Right lung (tissue), 5 donors: ENCODE measurements around the gene DRC3. TPM values are rescaled to one million over a fixed set of nuclear protein-coding genes. Genes with fewer than 3 reads are reported as not detected.
A peak's percentile ranks its signal among the peaks of the same experiment; 100 is the strongest.
"Not testable (repeated sequence)": the region's sequence is repeated elsewhere in the genome, so short reads cannot be mapped to it uniquely, and the experiment has no call there.

Experiments used
- DNase-seq, 2 donors: peaks; one replicate each; pipeline ENCODE4 v3.0.0-alpha.2; 2013
- polyA plus RNA-seq, 5 donors: library from polyadenylated mRNA; unstranded; fragments of 120-200 nt; gene quantifications; one replicate each; pipeline versions ENCODE4 v1.2.1 to v1.2.3, GENCODE V29; 2013; ENCODE audit warnings: inconsistent platforms in 1 of 5, low replicate concordance in 1 of 5; ENCODE audit not compliant: insufficient read length in 5 of 5, insufficient read depth in 1 of 5

Gene DRC3
- polyA plus RNA-seq, 5 donors, result 15.7 to 21.6 (median 18.2) TPM

GRCh38 chr17:17939941-17940340, 32.7 kb upstream of the DRC3 start:
- not testable (repeated sequence) for DNase-seq

- DNase-seq, result no peak
Observed at GRCh38 chr17:17940441-17940911, 32.2 kb upstream of the DRC3 start.

- DNase-seq, result no peak
Observed at GRCh38 chr17:17941015-17941414, 31.6 kb upstream of the DRC3 start.

DNA sequence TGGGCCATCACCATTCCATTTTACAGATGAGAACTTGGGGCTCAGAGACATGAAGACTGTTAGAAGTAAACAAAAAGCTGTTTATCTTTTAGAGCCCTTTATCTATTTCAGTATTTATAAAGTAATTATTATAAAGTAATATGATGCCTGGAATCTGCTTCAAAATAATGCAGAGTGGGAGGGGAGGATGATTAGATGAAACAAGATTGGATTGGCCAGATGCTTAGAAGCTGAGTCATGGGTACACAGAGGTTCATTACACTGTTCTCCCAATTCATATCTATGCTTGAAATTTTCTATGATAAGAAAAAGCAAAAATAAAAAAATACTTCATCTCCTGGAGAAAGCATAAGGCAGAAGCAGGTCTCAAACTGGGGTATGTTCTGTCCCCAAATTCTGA, 29.8 kb upstream of the DRC3 start:
- no peak for DNase-seq

GRCh38 chr17:17943281-17943984, 29.2 kb upstream of the DRC3 start:
- no peak for DNase-seq

DNA sequence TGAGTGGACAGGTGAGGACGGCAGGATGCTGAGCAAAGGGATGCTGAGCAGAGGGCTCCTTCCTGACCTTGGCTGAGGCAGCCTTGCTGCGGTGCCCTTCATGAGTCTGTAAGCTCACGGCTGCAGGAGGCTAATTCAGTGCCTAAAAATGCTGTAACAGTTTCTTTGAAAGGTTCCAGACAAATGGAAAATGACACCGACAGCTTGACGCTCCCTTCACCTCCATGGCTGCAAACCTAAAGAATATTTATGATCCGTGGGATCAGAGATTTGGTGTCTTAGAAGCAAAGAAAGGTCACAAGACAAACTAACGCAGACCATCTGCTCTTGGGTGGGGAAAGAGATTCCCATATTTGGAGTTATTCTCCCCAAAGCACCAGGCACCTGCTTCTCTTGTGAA, 28.4 kb upstream of the DRC3 start:
- DNase-seq, result no peak

DNA sequence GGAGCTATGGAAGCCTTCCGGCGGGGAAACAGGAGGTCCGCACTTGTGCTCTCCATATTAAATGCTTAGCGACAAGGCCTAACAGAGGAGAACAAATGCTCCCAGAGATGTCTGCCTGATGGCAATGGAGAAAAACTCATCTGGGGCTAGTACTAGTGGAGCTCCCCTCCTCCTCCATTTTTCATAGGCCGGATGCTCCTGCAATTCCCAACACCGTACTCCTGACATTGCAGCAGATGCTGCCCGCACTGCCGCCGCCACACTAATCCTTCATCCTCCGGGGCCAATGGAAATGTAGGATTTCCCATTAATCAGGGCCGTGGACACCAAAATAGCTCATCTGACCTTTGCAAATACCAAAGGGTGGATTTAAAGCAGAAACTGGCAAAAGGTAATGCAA, 27.9 kb upstream of the DRC3 start:
- no peak for DNase-seq

DNA sequence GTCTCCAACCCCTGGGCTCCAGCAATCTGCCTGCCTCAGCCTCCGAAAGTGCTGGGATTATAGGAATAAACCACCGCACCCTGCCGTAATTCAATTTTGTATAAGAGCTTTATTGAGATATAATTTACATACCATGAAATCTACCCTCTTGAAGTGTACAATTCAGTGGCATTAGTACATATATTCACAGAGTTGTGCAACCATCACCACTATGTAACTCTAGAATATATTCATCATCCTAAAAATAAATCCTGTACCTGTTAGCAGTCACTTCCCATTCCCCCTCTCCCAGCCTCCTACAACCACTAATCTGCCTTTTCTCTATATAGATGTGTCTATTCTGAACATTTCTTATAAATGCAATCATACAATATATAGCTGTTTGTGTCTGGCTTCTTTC, 26.6 kb upstream of the DRC3 start:
- no peak for DNase-seq

- no peak for DNase-seq
Observed at GRCh38 chr17:17947309-17947708, 25.4 kb upstream of the DRC3 start.

GRCh38 chr17:17947966-17948365, 24.7 kb upstream of the DRC3 start:
- no peak for DNase-seq

- no peak for DNase-seq
Observed at GRCh38 chr17:17950347-17950746, 22.3 kb upstream of the DRC3 start.

DNA sequence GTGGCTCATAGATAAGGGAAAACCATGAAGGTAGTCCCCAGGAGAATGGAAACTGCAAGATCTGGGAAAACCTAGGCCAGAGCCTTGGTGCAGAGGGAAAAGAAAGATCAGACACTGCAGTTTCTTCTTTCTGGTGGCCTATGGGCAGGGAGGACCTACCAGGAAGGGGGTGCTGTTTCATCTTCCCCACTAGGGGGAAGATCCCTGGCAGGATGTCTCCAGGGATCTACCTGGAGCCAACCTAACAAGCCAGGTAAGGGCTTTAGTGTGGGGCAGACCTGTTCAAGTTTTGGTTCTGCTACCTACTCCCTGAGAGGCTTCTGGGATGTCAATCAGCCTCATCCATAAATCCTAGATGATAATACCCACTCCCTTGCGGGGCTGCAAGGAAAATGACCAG, 21.9 kb upstream of the DRC3 start:
- no peak for DNase-seq

- no peak for DNase-seq
Observed at GRCh38 chr17:17951524-17951923, 21.1 kb upstream of the DRC3 start.

DNA sequence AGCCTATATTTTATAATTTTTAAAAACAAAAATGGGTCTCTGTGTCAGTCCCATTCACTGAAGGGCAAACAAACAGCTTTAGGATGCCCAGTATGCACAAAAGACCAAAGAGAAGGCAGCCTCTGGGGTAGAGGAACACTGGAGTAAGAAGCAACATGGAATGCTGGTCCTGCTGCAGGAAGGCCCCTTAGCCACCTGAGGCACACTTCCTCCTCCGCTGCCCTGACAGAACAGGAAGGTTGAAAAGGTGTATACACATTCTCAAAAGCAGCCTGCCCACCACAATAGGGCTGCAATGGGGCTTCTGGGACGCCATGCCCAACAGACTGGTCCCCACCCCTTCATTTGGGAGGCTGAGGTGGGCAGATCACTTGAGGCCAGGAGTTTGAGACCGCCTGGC, 20.0 kb upstream of the DRC3 start:
- no peak for DNase-seq

DNA sequence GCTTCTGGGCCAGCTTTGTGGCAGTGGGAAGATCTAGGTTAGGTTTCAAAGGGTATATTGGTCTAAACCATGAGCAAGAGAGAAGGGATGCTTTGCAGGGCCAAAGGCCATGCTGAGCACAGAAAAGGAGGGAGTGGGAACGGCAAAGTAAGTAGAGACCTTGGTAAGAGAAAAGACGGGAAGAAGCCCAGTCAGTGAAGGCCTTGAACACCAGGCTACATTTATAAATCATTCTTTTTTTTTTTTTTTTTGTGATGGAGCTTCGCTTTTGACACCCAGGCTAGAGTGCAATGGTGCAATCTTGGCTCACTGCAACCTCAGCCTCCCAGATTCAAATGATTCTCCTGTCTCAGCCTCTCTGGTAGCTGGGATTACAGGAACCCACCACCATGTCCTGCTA, 18.6 kb upstream of the DRC3 start:
- DNase-seq, result no peak

DNA sequence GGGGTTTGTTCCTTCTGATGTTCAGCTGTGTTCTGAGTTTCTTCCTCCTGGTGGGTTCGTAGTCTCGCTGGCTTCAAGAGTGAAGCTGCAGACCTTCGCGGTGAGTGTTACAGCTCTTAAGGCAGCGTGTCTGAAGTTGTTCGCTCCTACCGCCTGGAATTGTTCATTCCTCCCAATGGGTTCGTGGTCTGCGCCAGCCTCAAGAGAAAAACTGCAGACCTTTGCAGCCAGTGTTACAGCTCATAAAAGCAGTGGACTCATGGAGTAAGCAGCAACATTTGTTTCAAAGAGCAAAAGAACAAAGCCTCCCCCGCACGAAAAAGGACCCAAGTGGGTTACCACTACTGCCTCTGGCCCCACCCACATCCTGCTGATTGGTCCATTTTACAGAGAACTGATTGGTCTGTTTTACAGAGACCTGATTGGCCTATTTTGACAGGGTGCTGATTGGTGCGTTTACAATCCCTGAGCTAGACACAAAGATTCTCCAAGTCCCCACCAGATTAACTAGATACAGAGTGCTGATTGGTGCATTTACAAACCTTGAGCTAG, 16.8 kb upstream of the DRC3 start:
- DNase-seq, result not testable (repeated sequence)

GRCh38 chr17:17957584-17957916, 15.1 kb upstream of the DRC3 start:
- no peak for DNase-seq

DNA sequence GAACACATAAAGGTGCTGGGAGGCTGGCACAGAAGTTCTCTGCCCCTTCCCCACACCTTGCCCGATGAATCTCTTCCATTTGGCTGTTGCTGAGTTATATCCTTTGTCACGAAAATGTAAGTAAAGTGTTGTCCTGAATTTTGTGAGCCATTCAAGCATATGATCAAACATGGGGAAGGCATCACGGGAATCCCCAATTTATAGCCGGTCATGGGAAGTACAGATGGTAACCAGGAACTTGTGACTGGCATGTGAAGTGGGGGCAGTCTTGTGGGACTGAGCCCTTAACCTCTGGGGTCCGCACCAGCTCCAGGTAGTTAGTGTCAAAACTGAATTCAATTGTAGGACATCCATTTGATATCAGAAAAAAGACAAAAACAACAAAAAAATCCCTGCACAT, 13.7 kb upstream of the DRC3 start:
- DNase-seq, result no peak

GRCh38 chr17:17959520-17960361, 12.9 kb upstream of the DRC3 start:
- peak; percentile 55 to 66 for DNase-seq

- DNase-seq, result no peak
Observed at GRCh38 chr17:17960500-17961030, 12.1 kb upstream of the DRC3 start.

- DNase-seq, result no peak
Observed at GRCh38 chr17:17963066-17963465, 9.6 kb upstream of the DRC3 start.

GRCh38 chr17:17963694-17964436, 8.8 kb upstream of the DRC3 start:
- DNase-seq, result no peak
